Ishikawa (cell line): ENCODE results near the gene ZSWIM6.

Source experiments
- CREB1 ChIP-seq: IDR thresholded peaks from 2 replicates; pipeline ENCODE4 v1.6.1; 2012; ENCODE audit warnings: low read depth
- EGR1 ChIP-seq: IDR thresholded peaks from 2 replicates; pipeline ENCODE4 v1.6.1; 2012
- EP300 ChIP-seq: IDR thresholded peaks from 2 replicates; pipeline ENCODE4 v1.6.1; 2012; ENCODE audit warnings: borderline replicate concordance
- NFIC ChIP-seq: IDR thresholded peaks from 2 replicates; pipeline ENCODE4 v1.6.1; 2012
- TAF1 ChIP-seq: IDR thresholded peaks from 2 replicates; pipeline ENCODE4 v1.6.1; 2012; ENCODE audit warnings: low read depth, mild to moderate bottlenecking
- TCF12 ChIP-seq: IDR thresholded peaks from 2 replicates; pipeline ENCODE4 v1.6.1; 2012; ENCODE audit warnings: low read depth
- YY1 ChIP-seq: IDR thresholded peaks from 2 replicates; pipeline ENCODE4 v1.6.1; 2012; ENCODE audit warnings: low read depth
- ZBTB7A ChIP-seq: IDR thresholded peaks from 2 replicates; pipeline ENCODE4 v1.6.1; 2012; ENCODE audit warnings: low read depth
- TF ChIP-seq, protein P1 (sequence below): IDR thresholded peaks from 2 replicates; pipeline ENCODE4 v1.6.1; 2012; ENCODE audit warnings: low read depth, mild to moderate bottlenecking
- TF ChIP-seq, protein P2 (sequence below): IDR thresholded peaks from 2 replicates; pipeline ENCODE4 v1.6.1; 2012

DNA sequence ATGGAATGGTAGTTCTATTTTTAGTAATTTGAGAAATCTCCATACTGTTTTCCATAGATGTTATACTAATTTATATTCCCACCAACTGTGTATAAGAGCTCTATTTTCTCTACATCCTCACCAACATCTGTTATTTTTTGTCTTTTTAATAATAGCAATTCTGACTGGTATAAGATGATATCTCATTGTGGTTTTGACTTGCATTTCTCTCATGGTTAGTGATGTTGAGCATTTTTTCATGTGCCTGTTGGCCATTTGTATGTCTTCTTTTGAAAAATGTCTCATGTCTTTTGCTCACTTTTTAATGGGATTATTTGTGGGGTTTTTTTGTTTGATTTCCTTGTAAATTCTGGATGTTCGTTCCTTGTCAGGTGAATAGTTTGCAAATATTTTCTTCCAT lies 154.4 kb downstream of the ZSWIM6 start:
- TF ChIP-seq TAF1 (no peak), TCF12 (no peak), NFIC (no peak), CREB1 (no peak), EP300 (no peak), ZBTB7A (no peak), EGR1 (no peak), YY1 (no peak)
- TF ChIP-seq, protein P1, sequence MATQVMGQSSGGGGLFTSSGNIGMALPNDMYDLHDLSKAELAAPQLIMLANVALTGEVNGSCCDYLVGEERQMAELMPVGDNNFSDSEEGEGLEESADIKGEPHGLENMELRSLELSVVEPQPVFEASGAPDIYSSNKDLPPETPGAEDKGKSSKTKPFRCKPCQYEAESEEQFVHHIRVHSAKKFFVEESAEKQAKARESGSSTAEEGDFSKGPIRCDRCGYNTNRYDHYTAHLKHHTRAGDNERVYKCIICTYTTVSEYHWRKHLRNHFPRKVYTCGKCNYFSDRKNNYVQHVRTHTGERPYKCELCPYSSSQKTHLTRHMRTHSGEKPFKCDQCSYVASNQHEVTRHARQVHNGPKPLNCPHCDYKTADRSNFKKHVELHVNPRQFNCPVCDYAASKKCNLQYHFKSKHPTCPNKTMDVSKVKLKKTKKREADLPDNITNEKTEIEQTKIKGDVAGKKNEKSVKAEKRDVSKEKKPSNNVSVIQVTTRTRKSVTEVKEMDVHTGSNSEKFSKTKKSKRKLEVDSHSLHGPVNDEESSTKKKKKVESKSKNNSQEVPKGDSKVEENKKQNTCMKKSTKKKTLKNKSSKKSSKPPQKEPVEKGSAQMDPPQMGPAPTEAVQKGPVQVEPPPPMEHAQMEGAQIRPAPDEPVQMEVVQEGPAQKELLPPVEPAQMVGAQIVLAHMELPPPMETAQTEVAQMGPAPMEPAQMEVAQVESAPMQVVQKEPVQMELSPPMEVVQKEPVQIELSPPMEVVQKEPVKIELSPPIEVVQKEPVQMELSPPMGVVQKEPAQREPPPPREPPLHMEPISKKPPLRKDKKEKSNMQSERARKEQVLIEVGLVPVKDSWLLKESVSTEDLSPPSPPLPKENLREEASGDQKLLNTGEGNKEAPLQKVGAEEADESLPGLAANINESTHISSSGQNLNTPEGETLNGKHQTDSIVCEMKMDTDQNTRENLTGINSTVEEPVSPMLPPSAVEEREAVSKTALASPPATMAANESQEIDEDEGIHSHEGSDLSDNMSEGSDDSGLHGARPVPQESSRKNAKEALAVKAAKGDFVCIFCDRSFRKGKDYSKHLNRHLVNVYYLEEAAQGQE: no peak
- TF ChIP-seq, protein P2, sequence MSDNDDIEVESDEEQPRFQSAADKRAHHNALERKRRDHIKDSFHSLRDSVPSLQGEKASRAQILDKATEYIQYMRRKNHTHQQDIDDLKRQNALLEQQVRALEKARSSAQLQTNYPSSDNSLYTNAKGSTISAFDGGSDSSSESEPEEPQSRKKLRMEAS: no peak
